K562 (cell line): Measurements from ENCODE around the gene STK4. TPM values are rescaled to one million over a fixed set of nuclear protein-coding genes. Genes with fewer than 3 reads are reported as not detected.
A peak's percentile ranks its signal among the peaks of the same experiment; 100 is the strongest.

Experiments
- ATAC-seq: fragments of 200-7000 bp; cut with Tn5 transposase; 3 replicates; pipeline ENCODE4 v1.9.1; 2020; ENCODE audit warnings: moderate library complexity
- BruUV-seq: library from RNA; stranded (reverse); fragments of 400-500 nt; replicated peaks from 2 replicates; lab custom pipeline; 2021; lab: Mats Ljungman, UMichigan
- CTCF ChIA-PET: fragments of 300-600 bp; formaldehyde crosslinking; extraction: SDS; loops from one replicate; lab custom pipeline; 2021; ENCODE audit warnings: low intra/inter-chr PET ratio; lab: Yijun Ruan, JAX
- POLR2A ChIA-PET: fragments of 300-600, 350-650 bp; sonication (Branson Sonifier 250); formaldehyde crosslinking; extraction: SDS; loops from one replicate; lab custom pipeline; 2021; ENCODE audit warnings: antibody characterized with exemption, inconsistent platforms; lab: Yijun Ruan, JAX
- DNase-seq, 4 experiments: peaks; one replicate each; pipeline versions ENCODE4 v3.0.0 to v3.0.0-alpha.2; 2011 to 2018; ENCODE audit warnings: low spot score in 3 of 4, mixed read lengths in 3 of 4; ENCODE audit errors: extremely low read depth in 1 of 4
- FAIRE-seq: peaks from 2 replicates; lab custom pipeline; 2011; peaks lifted over from hg19 to GRCh38; lab: Jason Lieb, UNC
- H2AFZ ChIP-seq: 2 replicates; pipeline ENCODE4 v1.6.0; 2011; ENCODE audit warnings: low read depth, low read length, control low read depth, inconsistent platforms
- H3K27ac ChIP-seq: fragments of 200-600 bp; 3 replicates; pipeline ENCODE4 v1.8.0; 2011; ENCODE audit warnings: low read depth, mild to moderate bottlenecking, control low read depth, inconsistent platforms, low read length, moderate library complexity, mixed read lengths; ENCODE audit errors: extremely low read depth
- H3K27me3 ChIP-seq, 2 experiments: fragments of 300-600 bp in 1 of 2; 2 replicates in 1 of 2; 3 replicates in 1 of 2; pipeline versions ENCODE4 v1.6.0 to v1.8.0; 2011; ENCODE audit warnings: inconsistent platforms in 2 of 2, low read length in 2 of 2, mild to moderate bottlenecking in 1 of 2, mixed read lengths in 1 of 2, moderate library complexity in 1 of 2; ENCODE audit not compliant: control insufficient read depth in 2 of 2, insufficient read depth in 2 of 2
- H3K36me3 ChIP-seq: fragments of 300-600 bp; 3 replicates; pipeline ENCODE4 v1.8.0; 2011; ENCODE audit warnings: mild to moderate bottlenecking, low read length, inconsistent platforms; ENCODE audit not compliant: control insufficient read depth, insufficient read depth
- H3K4me1 ChIP-seq, 2 experiments: fragments of 200-600 bp in 1 of 2; replicated peaks in 1 of 2; 2 replicates in 1 of 2; 3 replicates in 1 of 2; pipeline versions ENCODE4 v1.5.1 to v1.8.0; 2011; ENCODE audit warnings: inconsistent platforms in 2 of 2, low read length in 2 of 2, mild to moderate bottlenecking in 1 of 2, mixed read lengths in 1 of 2, moderate library complexity in 1 of 2; ENCODE audit not compliant: control insufficient read depth in 2 of 2, insufficient read depth in 2 of 2
- H3K4me2 ChIP-seq: 2 replicates; pipeline ENCODE4 v1.6.1; 2011; ENCODE audit warnings: low read length, control low read depth, inconsistent platforms, mixed read lengths; ENCODE audit not compliant: insufficient read depth
- H3K4me3 ChIP-seq: fragments of 200-600 bp; sonication (generic), shearing (Covaris generic); 2 replicates; pipeline ENCODE4 v1.5.1; 2016; ENCODE audit warnings: control low read depth, inconsistent platforms
- H3K79me2 ChIP-seq: fragments of 200-600 bp; 3 replicates; pipeline ENCODE4 v1.8.0; 2011; ENCODE audit warnings: low read length, inconsistent platforms; ENCODE audit not compliant: control insufficient read depth, insufficient read depth
- H3K9ac ChIP-seq, 2 experiments: 2 replicates each; pipeline versions ENCODE4 v1.6.0 to v1.6.1; 2011; ENCODE audit warnings: low read depth in 2 of 2, low read length in 2 of 2, control low read depth in 1 of 2, inconsistent platforms in 1 of 2, mild to moderate bottlenecking in 1 of 2, mixed read lengths in 1 of 2; ENCODE audit not compliant: insufficient read depth in 1 of 2
- H3K9me1 ChIP-seq: one replicate; pipeline ENCODE4 v1.6.0; 2011; ENCODE audit warnings: inconsistent platforms, mild to moderate bottlenecking, low read length, moderate library complexity; ENCODE audit not compliant: control insufficient read depth, insufficient read depth
- H3K9me3 ChIP-seq: replicated peaks from 2 replicates; pipeline ENCODE4 v1.5.1; 2011; ENCODE audit warnings: low read depth, low read length, inconsistent platforms; ENCODE audit not compliant: control insufficient read depth, insufficient read depth
- H4K20me1 ChIP-seq: replicated peaks from 2 replicates; pipeline ENCODE4 v1.6.1; 2011; ENCODE audit warnings: low read length, inconsistent platforms, mixed read lengths; ENCODE audit not compliant: control insufficient read depth, insufficient read depth
- CREB1 ChIP-seq, 2 experiments: sonication (generic) in 1 of 2; formaldehyde crosslinking in 1 of 2; IDR thresholded peaks; 2 replicates each; pipeline versions ENCODE4 v1.6.1 to v1.8.0; 2012 to 2022; ENCODE audit warnings: inconsistent platforms in 1 of 2, mild to moderate bottlenecking in 1 of 2, missing genetic modification reagents in 1 of 2, moderate library complexity in 1 of 2
- EP400 ChIP-seq: fragments of 450-650 bp; IDR thresholded peaks from 2 replicates; pipeline ENCODE4 v1.6.1; 2017; ENCODE audit warnings: antibody characterized with exemption, mild to moderate bottlenecking, moderate library complexity
- FOSL1 ChIP-seq: fragments of 200-800 bp; sonication (Bioruptor generic); conservative IDR thresholded peaks from 2 replicates; pipeline ENCODE4 v1.6.1; 2016; ENCODE audit warnings: missing genetic modification characterization, missing compliant biosample characterization
- FOXP1 ChIP-seq: sonication (generic); formaldehyde crosslinking; IDR thresholded peaks from 2 replicates; pipeline ENCODE4 v1.8.0; 2022; ENCODE audit warnings: mild to moderate bottlenecking, missing genetic modification reagents
- HINFP ChIP-seq: fragments of 450-650 bp; conservative IDR thresholded peaks from 2 replicates; pipeline ENCODE4 v1.6.1; 2016; ENCODE audit warnings: missing genetic modification characterization, low read depth, mild to moderate bottlenecking, control low read depth, missing compliant biosample characterization
- ILK ChIP-seq: fragments of 450-650 bp; IDR thresholded peaks from 2 replicates; pipeline ENCODE4 v1.6.1; 2016; ENCODE audit warnings: missing genetic modification characterization, low read depth, mild to moderate bottlenecking, missing compliant biosample characterization, moderate library complexity, borderline replicate concordance
- NFE2L1 ChIP-seq: fragments of 450-650 bp; IDR thresholded peaks from 2 replicates; pipeline ENCODE4 v1.6.1; 2016; ENCODE audit warnings: missing genetic modification characterization, low read depth, mild to moderate bottlenecking, missing compliant biosample characterization, moderate library complexity, borderline replicate concordance
- PBX2 ChIP-seq, 2 experiments: IDR thresholded peaks in 1 of 2; conservative IDR thresholded peaks in 1 of 2; 2 replicates each; pipeline ENCODE4 v1.6.1; 2016; ENCODE audit warnings: low read depth in 2 of 2, mild to moderate bottlenecking in 1 of 2, missing compliant biosample characterization in 1 of 2, missing genetic modification characterization in 1 of 2, moderate library complexity in 1 of 2
- ZNF436 ChIP-seq: fragments of 250-450, 450-650 bp; sonication (Bioruptor Pico); formaldehyde crosslinking; IDR thresholded peaks from 2 replicates; pipeline ENCODE4 v1.7.0; 2020; ENCODE audit warnings: mild to moderate bottlenecking
- WGBS: fragments of 100-300 bp; shearing (Covaris generic); methylation state at CpG from one replicate; pipeline ENCODE4 v1.1.6; 2016; ENCODE audit warnings: low coverage, mixed read lengths; ENCODE audit not compliant: insufficient coverage; ENCODE audit errors: missing lambda C conversion rate; 5-methylcytosine and 5-hydroxymethylcytosine counted together
- in situ Hi-C: fragments of 300-500 bp; cut with MboI; formaldehyde crosslinking; loops from 4 replicates; pipeline ENCODE4 v1.15.0; 2018; ENCODE audit warnings: inconsistent platforms, mixed read lengths
- intact Hi-C: fragments of 100-400 bp; cut with micrococcal nuclease; formaldehyde crosslinking; loops from 2 replicates; pipeline ENCODE4 v1.14.2; 2022
- polyA plus RNA-seq, 8 experiments: library from polyadenylated mRNA; depleted of rRNA in 4 of 8; stranded (reverse) in 5 of 8; unstranded in 3 of 8; fragments of >200 nt; fragmentation: Nextera tagmentation in 2 of 8; fragmentation: Illumina TruSeq in 1 of 8; extraction: Ambion mirVana in 2 of 8; extraction: Trizol in 1 of 8; gene quantifications; 2 replicates each; pipeline versions ENCODE4 v1.2.1 to v1.2.3, GENCODE V29; 2011 to 2014; ENCODE audit warnings: inconsistent platforms in 1 of 8, missing spikeins in 1 of 8
- total RNA-seq, 7 experiments: library from RNA; depleted of rRNA in 6 of 7; stranded (reverse); fragments of >200 nt in 6 of 7; fragmentation: Illumina TruSeq in 2 of 7; extraction: Trizol in 2 of 7; gene quantifications; 2 replicates each; pipeline versions ENCODE4 v1.2.1 to v1.2.3, GENCODE V29; 2011 to 2021; ENCODE audit warnings: low replicate concordance in 1 of 7
- TF ChIP-seq, protein P1 (sequence below): fragments of 450-650 bp; IDR thresholded peaks from 2 replicates; pipeline ENCODE4 v1.7.1; 2018; ENCODE audit warnings: mild to moderate bottlenecking, low read depth; ENCODE audit not compliant: partially characterized antibody

The STK4 gene
- total and polyA plus RNA-seq, 9 of the 15 experiments (the other 6 are each of a cell fraction or from before 2014, with no cell fraction given), result 11.9 to 30.6 (median 22.2) TPM

DNA sequence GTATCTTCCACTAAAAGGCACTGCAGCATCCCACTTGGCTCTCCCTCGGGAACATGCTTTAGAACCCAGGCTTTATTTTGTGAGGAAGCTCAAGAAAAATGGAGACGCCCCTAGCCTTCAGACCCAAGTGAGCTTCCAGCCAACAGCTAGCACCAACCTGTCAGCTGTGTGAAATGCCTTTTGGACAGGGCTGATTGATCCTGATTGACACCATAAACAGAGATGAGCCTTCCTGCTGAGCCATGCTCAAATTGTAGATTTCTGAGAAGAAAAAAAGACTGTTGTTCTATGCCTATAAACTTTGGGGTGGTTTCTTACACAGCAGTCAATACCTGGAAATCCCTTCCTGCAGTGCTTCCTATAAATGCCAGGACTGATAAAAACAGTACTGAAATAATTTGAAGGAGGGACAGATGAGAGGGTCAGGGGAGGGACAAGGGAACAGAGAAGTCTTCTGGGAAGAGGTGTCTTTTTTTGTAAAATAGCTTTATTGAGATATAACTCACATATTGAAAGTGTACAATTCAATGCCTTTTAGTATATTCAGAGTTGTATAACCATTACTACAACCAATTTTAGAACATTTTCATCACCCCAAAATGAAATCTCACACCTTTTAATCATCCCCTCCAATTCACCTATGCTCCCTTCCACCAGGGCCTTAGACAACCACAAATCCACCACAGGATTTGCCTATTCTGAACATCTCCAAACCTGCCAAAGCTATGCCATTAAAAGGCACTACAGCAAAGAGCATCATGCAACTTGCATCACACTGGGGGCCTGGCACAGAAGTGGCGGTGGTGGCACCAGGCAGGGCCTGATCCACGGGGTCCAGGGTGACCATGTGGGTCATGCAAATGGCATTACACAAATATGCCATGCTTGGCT, 2.7 kb upstream of the STK4 start:
- ChIA-PET CTCF (no interaction called here), POLR2A (interaction anchor here (0.7 to 1.4 kb wide), 4 partner anchors 12 to 1687 kb away, joined by 3 to 10 read pairs (median 3); no protein-coding TSS in a partner anchor)
- Histone ChIP-seq H2AFZ (peak overlapping the region; percentile 85), H3K36me3 (peaks cover 2% of the 10 kb centered on the region; the same call in 2 of the 3 replicates), H3K4me2 (no peak overlapping the region), H3K9me1 (no peaks in the 10 kb centered on the region), H3K27me3 (no peaks in the 10 kb centered on the region), H3K9ac (no peak overlapping the region; a peak in 1 of 4 replicates), H3K4me1 (peaks cover 31 to 55% of the 10 kb centered on the region in 2 experiments), H3K4me3 (no peak overlapping the region), H3K79me2 (peaks cover 47% of the 10 kb centered on the region), H3K9me3 (no peaks in the 10 kb centered on the region), H4K20me1 (peaks cover 7% of the 10 kb centered on the region; the same call in 1 of the 2 replicates), H3K27ac (peak overlapping the region; percentile 68; the same call in 2 of the 3 replicates)
- ATAC-seq, result no peak
- 63% methylated on average over 4 of the region's 4 CpGs for WGBS
- intact Hi-C loops (no loop called here), in situ Hi-C loops (no loop called here)
- no peak for DNase-seq
- FAIRE-seq, result no peak
- BruUV-seq, result no TSS peak
- TF ChIP-seq ZNF436 (CRISPR knock-in tag) (no peak), FOSL1 (tag) (no peak), FOXP1 (no peak), ILK (tag) (no peak), PBX2 (CRISPR knock-in tag; IDR thresholded peaks at IDR 0.05; ENCODE audit: low read depth) (no peak), PBX2 (tag; conservative IDR thresholded peaks at IDR 0.05; ENCODE audit: low read depth) (peak; percentile 30; the same call in 1 of the 2 replicates), CREB1 (IDR thresholded peaks at IDR 0.05) (no peak), CREB1 (CRISPR knock-in tag; IDR thresholded peaks at IDR 0.05) (no peak), HINFP (tag) (no peak), EP400 (no peak), NFE2L1 (tag) (no peak)
- TF ChIP-seq, protein P1, sequence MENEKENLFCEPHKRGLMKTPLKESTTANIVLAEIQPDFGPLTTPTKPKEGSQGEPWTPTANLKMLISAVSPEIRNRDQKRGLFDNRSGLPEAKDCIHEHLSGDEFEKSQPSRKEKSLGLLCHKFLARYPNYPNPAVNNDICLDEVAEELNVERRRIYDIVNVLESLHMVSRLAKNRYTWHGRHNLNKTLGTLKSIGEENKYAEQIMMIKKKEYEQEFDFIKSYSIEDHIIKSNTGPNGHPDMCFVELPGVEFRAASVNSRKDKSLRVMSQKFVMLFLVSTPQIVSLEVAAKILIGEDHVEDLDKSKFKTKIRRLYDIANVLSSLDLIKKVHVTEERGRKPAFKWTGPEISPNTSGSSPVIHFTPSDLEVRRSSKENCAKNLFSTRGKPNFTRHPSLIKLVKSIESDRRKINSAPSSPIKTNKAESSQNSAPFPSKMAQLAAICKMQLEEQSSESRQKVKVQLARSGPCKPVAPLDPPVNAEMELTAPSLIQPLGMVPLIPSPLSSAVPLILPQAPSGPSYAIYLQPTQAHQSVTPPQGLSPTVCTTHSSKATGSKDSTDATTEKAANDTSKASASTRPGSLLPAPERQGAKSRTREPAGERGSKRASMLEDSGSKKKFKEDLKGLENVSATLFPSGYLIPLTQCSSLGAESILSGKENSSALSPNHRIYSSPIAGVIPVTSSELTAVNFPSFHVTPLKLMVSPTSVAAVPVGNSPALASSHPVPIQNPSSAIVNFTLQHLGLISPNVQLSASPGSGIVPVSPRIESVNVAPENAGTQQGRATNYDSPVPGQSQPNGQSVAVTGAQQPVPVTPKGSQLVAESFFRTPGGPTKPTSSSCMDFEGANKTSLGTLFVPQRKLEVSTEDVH, result no peak
